Heart right ventricle (tissue), 16 donors: Measurements from ENCODE around the gene NR2E3. TPM values are rescaled to one million over a fixed set of nuclear protein-coding genes. Genes with fewer than 3 reads are reported as not detected.
A peak's percentile ranks its signal among the peaks of the same experiment; 100 is the strongest.

Experiments
- ATAC-seq, 8 donors: fragments of 200-7000 bp; cut with Tn5 transposase; one replicate each; pipeline ENCODE4 v1.9.1; 2020; ENCODE audit warnings: mild to moderate bottlenecking in 8 of 8, moderate library complexity in 8 of 8, moderate number of reproducible peaks in 1 of 8
- DNase-seq, 2 donors: peaks; one replicate each; pipeline ENCODE4 v3.0.0-alpha.2; 2020
- H3K27ac ChIP-seq, 10 donors: fragments of 200-600 bp; sonication (generic) in 2 of 10; one replicate each; pipeline versions ENCODE4 v1.5.0 to v1.8.0; 2020 to 2022; ENCODE audit warnings: mild to moderate bottlenecking in 3 of 10
- H3K27me3 ChIP-seq, 7 donors: fragments of 200-600 bp; one replicate each; pipeline ENCODE4 v1.8.0; 2021 to 2022; ENCODE audit warnings: mild to moderate bottlenecking in 2 of 7
- H3K36me3 ChIP-seq, 9 donors: fragments of 200-600 bp; sonication (generic) in 1 of 9; one replicate each; pipeline versions ENCODE4 v1.5.0 to v1.8.0; 2020 to 2022; ENCODE audit warnings: mild to moderate bottlenecking in 2 of 9
- H3K4me1 ChIP-seq, 9 donors: fragments of 200-600 bp; sonication (generic) in 1 of 9; one replicate each; pipeline versions ENCODE4 v1.5.0 to v1.8.0; 2020 to 2022; ENCODE audit warnings: mild to moderate bottlenecking in 4 of 9
- H3K4me3 ChIP-seq, 10 donors: fragments of 200-600 bp; sonication (generic) in 2 of 10; one replicate each; pipeline versions ENCODE4 v1.5.0 to v1.8.0; 2020 to 2022; ENCODE audit warnings: mild to moderate bottlenecking in 7 of 10, moderate library complexity in 2 of 10
- H3K9me3 ChIP-seq, 11 donors: fragments of 200-600 bp in 10 of 11; sonication (generic) in 2 of 11; one replicate each; pipeline versions ENCODE4 v1.5.0 to v1.8.0; 2013 to 2022; ENCODE audit warnings: mild to moderate bottlenecking in 2 of 11, control low read depth in 1 of 11, moderate library complexity in 1 of 11
- CTCF ChIP-seq, 9 donors: fragments of 200-600 bp; sonication (generic) in 2 of 9; IDR thresholded peaks; one replicate each; pipeline versions ENCODE4 v1.5.0 to v1.8.0; 2021 to 2022; ENCODE audit warnings: antibody characterized with exemption in 9 of 9, mild to moderate bottlenecking in 5 of 9, moderate library complexity in 1 of 9
- WGBS, 2 donors: extraction: QIAGEN DNeasy Blood & Tissue Kit; methylation state at CpG; one replicate each; pipeline ENCODE4 v1.1.7; 2013; ENCODE audit warnings: inconsistent platforms in 1 of 2; 5-methylcytosine and 5-hydroxymethylcytosine counted together
- intact Hi-C, 10 donors: fragments of 100-400 bp; cut with DNase I; formaldehyde crosslinking; loops; one replicate each; pipeline versions ENCODE4 v1.11.1 to v1.14.2; 2022
- polyA plus RNA-seq, 2 donors: library from polyadenylated mRNA; stranded (reverse); fragments of 200-250 nt; gene quantifications; one replicate each; pipeline ENCODE4 v1.2.3, GENCODE V29; 2013
- total RNA-seq, 10 donors: library from RNA; stranded (reverse); fragmentation: NEBNext Ultra II Directional in 3 of 10; extraction: Animal tissue kit (Norgen Biotek cat#: 25700) in 3 of 10; gene quantifications; one replicate each; pipeline versions ENCODE4 v1.2.1 to v1.2.4, GENCODE V29; 2021 to 2023
- donor health status: Arrhythmogenic right ventricular cardiomyopathy.
- donor health status: ischemic (EF 13 %, LVEDD 7.1; RV severe dilation, severe dysfunction).
- donor health status: healthy with polysubstance abuse.
- donor health status: DM: no; HTN: yes; CAD: no.
- donor health status: DM: no; HTN: no; CAD: no.
- donor health status: ischemic (EF 25% LVEDD 6.9; RV normal size, moderate dysfunction).
- donor health status: ischemic (EF 25% LVEDD 5.7; RV mildly dilated, moderate dysfunction).
- donor health status: healthy.
- donor health status: DM: yes; HTN: yes; CAD: no.
- donor health status: Ischemic cardiomyopathy.
- donor health status: ischemic (EF 35%, LVEDD 5.7; RV mildly dilated, moderate dysfunction).
- donor health status: nonischemic (EF 11% LVEDD 7.7; RV severe dilation, severe dysfunction).
- donor health status: DM: yes; HTN: yes; CAD: no.
- donor health status: PGD.
- donor health status: ischemic (EF 29% LVEDD 5.4; RV normal size, mild dysfunction).
- donor health status: nonischemic (EF 23%, LVEDD 6.1; RV moderate dilation, normal function).

The NR2E3 gene
- total and polyA plus RNA-seq, 12 donors = 0.04 to 0.26 (median 0.13) TPM; not detected in 8

- peaks cover 0 to 3% (median 0%) of the 10 kb centered on the region in 7 donors for H3K27me3 ChIP-seq
- TF ChIP-seq CTCF (IDR thresholded peaks at IDR 0.05) = no peak
- ATAC-seq = peak in 1 of 8 donors; percentile 5
- no peaks in the 10 kb centered on the region for H3K36me3 ChIP-seq
- WGBS, 2 donors = 89 to 92% methylated on average over 38 of the region's 38 CpGs
- no peak overlapping the region for H3K4me3 ChIP-seq
- peaks cover 0 to 20% (median 12%) of the 10 kb centered on the region in 9 donors for H3K4me1 ChIP-seq
- no peaks in the 10 kb centered on the region for H3K9me3 ChIP-seq
- no peak for DNase-seq
- intact Hi-C loops = no loop called here
- H3K27ac ChIP-seq = no peak overlapping the region
Observed at GRCh38 chr15:71811752-71812735, 1.7 kb downstream of the NR2E3 start.

DNA sequence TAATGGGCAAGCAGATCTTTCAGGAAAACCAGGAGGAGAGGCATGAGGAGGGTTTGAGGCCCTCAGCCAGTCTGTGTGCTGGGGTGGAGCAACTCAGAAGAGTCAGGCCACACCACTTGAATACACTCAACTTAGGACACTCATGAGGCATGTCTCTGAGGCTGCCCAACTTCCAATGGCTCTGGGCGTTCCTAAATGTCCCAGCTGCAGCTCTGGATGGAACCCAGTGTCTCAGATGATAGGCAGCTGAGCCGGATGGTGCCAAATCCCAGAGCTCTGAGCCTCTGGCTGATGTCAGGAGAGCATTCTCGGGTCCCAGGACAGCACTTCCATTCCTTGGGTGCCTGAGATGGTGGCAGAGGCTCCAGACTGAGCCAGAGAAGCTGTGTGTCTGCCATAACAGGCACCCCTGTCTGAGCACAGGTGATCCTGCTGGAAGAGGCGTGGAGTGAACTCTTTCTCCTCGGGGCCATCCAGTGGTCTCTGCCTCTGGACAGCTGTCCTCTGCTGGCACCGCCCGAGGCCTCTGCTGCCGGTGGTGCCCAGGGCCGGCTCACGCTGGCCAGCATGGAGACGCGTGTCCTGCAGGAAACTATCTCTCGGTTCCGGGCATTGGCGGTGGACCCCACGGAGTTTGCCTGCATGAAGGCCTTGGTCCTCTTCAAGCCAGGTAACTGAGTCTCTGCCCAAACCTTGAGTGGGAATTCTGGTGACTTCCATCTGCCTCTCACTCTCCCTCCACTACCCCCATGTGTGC is 2.8 kb downstream of the NR2E3 start:
- Histone ChIP-seq H3K4me3 (no peak overlapping the region), H3K27me3 (no peaks in the 10 kb centered on the region), H3K9me3 (no peaks in the 10 kb centered on the region), H3K4me1 (peaks cover 0 to 9% (median 5%) of the 10 kb centered on the region in 9 donors), H3K36me3 (no peaks in the 10 kb centered on the region), H3K27ac (peak overlapping the region in 1 of 10 donors; percentile 45)
- TF ChIP-seq CTCF (IDR thresholded peaks at IDR 0.05) = no peak
- DNase-seq (no peak), ATAC-seq (peak in 7 of 8 donors; percentile 37 to 92 (median 73))
- intact Hi-C loops = no loop called here
- 91% methylated on average over 16 of the region's 16 CpGs for WGBS, 2 donors

GRCh38 chr15:71813723-71814470 is 3.5 kb downstream of the NR2E3 start:
- Histone ChIP-seq H3K27ac (no peak overlapping the region), H3K9me3 (peaks cover 0 to 5% (median 0%) of the 10 kb centered on the region in 11 donors), H3K36me3 (no peaks in the 10 kb centered on the region), H3K27me3 (no peaks in the 10 kb centered on the region), H3K4me1 (peaks cover 0 to 4% (median 0%) of the 10 kb centered on the region in 9 donors), H3K4me3 (no peak overlapping the region)
- ATAC-seq = no peak
- no peak for DNase-seq
- no peak for TF ChIP-seq CTCF (IDR thresholded peaks at IDR 0.05)
- 85 to 86% methylated on average over 9 of the region's 9 CpGs for WGBS, 2 donors
- intact Hi-C loops = no loop called here

DNA sequence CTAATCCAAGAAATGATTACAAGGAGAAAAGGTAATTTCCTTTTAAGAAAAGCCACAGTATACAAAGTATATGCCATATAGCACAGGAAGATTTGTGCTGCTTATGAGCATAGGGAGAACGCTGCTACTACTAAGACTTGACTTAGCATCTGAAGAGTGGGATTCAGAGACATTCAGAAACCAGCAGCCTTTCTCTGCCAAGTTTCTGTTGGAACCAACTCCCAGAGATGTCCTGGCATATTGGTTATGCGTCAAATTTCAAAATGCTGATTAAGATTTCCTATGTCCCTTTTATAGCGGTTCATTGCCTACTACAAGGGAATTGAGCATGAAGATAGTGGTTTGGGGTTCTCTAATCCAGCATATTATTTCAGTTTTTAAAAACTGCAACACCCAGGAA is 4.9 kb downstream of the NR2E3 start:
- WGBS, 2 donors = 91% methylated on average over 3 of the region's 3 CpGs
- intact Hi-C loops = no loop called here
- H3K4me1 ChIP-seq = peaks cover 0 to 4% (median 0%) of the 10 kb centered on the region in 9 donors
- H3K4me3 ChIP-seq = no peak overlapping the region
- peaks cover 0 to 18% (median 4%) of the 10 kb centered on the region in 11 donors for H3K9me3 ChIP-seq
- no peak for ATAC-seq
- H3K36me3 ChIP-seq = no peaks in the 10 kb centered on the region
- no peak for TF ChIP-seq CTCF (IDR thresholded peaks at IDR 0.05)
- DNase-seq = no peak
- no peaks in the 10 kb centered on the region for H3K27me3 ChIP-seq
- H3K27ac ChIP-seq = no peak overlapping the region
